NCI-H1694 (cell line): ENCODE data around the gene CPXM2.

Source experiments
- DNase-seq: peaks from one replicate; lab custom pipeline; 2025; lab: John Stamatoyannopoulos, UW

CPXM2 gene

GRCh38 chr10:123904834-123905409, 13.3 kb upstream of the CPXM2 start:
- DNase-seq: no peak

DNA sequence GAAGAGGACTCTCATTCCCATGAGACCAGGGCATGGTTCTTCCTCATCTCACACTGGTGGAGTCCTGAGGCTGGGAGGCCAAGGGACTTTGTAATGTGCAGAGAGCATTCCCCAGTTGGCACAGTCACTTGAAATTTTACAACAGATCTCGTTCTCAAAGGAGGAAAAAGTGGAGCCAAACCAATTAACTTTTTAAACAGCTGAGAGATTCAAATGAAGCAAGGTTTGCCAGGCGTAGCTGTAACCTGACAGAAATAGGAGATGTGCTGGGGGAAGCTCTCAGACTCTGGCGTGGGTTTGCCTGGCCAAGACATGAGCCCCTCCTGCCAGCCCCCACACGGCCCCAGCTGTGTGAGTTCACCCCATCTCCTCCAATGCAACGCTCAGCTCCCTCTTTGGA, 12.0 kb upstream of the CPXM2 start:
- no peak for DNase-seq

DNA sequence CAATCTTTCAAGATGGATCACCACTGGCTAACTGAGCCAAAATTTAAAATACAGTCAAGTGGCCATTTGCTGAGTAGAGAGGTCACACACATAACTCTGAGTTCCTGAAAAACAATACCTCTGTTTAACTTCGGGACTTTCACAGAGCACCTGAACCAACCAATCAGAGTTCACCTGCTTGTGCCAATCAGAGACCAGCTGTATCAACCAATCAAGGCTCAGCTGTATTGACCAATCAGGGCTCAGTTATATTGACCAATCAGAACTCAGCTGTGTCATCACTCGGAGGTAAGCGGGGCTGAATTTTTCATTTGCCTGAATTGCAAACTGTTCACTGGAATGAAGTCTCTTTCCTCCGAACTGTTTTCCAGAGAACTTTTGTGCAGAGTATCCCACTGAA, 10.0 kb upstream of the CPXM2 start:
- no peak for DNase-seq

- no peak for DNase-seq
Observed at GRCh38 chr10:123897146-123897545, 5.5 kb upstream of the CPXM2 start.

DNA sequence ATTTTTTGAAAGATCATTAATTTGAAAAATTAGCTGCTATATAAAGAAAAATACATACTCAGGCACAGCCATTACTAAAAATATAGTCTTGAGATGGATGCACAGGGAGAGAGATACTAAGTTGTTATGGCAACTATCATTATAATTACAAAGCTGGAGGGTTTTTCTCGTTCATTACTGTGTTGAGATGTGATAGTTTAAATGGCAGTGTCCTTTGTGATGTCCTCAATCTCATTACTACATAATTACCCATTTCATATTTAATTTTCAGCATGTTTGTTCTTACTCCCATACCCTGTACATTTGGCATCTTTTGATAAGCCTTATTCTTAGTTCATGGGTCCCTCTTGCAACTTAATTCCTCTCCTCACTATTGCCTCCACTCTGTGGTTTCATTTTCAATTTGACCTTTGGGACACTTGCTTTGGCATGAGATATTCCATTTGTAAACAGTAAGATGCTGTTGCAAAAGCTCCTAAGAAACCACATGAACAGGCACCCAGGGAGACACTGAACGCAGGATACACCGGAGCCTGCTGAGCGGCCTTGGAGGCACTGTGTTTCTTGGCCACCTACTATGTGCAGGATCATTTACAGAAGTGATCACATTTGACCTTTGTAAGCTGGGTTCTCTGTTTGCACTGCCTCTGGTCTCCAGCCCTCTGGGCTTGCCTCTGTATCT, 4.8 kb upstream of the CPXM2 start:
- no peak for DNase-seq

DNA sequence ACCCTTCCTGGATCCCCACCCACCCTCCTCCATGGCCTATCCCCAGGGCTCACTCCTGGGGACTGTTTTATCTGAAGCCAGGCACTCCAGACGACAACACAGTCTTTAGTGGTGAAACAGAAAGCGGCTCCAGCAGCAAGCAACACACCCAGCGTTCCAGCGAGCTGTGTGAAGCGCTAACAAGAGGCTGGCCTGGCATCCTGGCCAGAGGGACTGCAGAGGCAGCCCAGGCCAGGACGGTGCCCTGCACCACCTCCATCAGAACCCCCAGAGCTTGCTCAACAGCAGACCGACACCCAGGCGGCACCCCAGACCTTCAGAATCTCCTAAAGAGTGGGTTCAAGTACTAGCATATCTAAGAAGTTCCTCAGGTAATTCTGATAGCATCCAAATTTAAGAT, 2.0 kb upstream of the CPXM2 start:
- no peak for DNase-seq

GRCh38 chr10:123890756-123891143, 857 bp downstream of the CPXM2 start:
- DNase-seq: no peak

DNA sequence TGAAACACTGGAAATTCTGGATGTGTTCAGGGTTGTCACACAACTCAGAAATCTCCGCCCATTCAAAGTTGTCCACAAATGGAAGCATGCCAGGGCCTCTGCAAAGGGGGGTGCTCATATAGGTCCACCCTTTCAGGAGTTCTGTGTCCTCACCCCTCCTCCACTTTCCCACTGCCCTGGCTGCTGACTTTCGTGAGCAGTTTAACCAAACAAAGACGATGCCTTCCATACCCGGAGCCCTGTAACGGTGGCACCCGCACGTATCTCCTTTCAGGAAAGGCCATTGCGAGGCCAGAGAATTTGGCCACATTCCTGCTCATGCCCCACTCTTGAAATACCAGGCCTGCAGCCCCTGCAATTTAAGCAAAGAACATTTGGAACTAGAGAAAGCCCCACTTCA, 1.4 kb downstream of the CPXM2 start:
- DNase-seq: no peak

DNA sequence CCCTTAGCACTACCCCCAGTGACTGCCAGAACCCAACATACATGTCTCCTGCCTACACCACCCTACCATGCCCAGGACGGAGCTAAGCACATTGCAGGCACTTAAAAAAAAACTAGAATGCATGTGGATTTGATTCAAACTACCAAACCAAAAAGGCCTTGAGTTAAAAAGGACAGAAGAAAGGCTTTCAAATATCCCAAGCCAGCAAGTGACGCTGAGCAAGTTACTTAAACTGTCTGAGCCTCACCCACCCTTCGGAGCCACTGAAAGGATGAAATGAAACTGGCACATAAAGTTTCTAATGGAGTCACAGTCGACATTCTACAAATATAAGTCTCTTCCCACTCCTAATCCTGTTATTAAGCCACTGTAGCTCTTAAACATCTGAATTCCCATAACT, 1.8 kb downstream of the CPXM2 start:
- DNase-seq: no peak

- no peak for DNase-seq
Observed at GRCh38 chr10:123888751-123889150, 2.9 kb downstream of the CPXM2 start.

DNA sequence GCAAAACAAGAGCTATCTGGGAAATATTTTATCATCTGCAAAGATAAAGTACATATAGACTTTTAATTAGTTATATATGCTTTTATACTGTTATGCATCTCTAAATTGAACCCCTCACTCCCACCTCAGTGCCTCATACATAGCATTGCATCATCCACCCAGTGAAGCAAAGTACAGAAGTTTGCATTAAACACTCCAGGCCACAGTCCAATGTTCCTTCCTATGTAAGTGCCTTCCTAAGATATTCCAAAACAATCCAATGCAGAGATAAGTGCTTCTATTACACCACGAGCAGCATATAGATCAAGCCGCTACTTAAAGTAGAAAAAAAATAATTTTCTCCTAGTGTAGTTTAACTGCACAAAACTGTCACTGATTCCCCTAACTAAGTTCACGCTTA, 3.4 kb downstream of the CPXM2 start:
- no peak for DNase-seq

DNA sequence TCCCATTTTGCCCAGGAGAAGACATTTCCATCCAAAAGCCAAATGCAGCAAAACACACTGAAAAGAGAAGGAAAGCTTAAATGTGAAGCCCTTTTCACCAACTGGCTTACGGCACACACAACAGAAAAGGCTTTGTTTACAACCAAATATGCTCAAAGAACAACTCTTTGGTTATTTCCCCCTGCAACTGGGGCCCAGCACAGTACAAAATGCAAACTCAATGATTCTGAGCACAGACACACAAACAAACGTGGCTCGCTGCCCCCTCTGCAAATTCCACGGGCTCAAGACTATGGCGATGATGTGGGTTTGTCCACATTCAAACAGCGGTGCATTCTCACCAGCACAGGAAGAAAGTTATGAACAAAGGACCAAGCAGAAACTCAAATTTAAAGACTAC, 5.3 kb downstream of the CPXM2 start:
- no peak for DNase-seq

DNA sequence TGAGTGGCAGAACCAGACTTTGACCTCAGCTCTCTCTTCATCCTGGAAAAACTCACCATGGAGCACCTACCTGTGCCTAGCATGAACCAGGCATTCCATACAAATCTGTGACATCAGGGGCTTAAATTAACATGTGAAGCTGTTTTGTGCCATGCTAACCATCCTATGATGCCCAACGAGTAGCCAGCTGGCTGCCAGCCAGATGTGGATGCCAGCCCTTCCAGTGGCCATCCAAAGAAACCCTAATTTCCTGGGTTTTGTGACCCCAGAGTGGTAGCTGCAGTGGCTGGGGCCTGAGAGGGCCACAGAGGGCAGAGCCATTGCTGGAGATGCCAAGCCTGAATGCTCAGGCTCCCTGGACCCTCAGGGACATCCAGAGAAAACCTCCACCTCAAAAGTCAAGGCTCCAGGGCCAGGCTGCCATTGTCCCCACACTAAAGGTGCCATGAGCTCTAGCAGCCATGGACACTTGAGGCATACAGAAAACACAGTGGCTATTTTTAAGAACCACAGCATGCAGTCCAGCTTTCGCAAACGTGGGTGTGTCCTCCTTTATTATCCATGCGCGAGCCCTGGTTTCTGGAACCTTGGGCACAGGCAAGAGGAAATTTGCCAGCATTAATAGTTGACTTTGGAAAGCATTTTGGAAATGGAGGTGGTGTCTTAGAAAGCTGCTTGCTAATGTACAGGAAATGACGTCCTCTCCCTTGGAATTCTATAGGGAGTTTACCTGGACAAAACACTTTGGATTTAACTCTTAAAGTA, 6.0 kb downstream of the CPXM2 start:
- DNase-seq: no peak

DNA sequence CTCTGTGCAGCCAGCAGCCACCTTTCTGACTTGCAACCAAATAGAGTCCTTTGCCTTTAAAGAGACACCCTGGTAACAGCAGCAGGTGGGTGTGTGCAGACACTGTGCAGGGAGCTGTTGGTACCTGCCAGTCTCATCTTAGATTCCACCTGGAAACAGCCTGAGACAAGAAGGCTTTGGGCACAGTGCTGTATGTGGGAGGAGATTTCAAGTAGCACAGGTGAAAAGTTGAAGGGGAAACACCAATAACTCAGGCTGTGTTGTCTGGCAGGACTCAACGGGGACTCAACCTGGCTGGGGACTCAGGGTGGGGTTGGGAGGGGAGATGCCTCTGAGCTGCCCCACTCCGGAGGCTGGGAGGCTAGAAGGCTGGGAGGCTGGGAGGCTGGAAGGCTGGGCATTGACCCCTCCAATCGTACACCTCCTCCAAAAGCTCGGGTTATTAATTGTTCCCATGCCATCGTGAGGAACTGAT, 6.7 kb downstream of the CPXM2 start:
- DNase-seq: no peak

DNA sequence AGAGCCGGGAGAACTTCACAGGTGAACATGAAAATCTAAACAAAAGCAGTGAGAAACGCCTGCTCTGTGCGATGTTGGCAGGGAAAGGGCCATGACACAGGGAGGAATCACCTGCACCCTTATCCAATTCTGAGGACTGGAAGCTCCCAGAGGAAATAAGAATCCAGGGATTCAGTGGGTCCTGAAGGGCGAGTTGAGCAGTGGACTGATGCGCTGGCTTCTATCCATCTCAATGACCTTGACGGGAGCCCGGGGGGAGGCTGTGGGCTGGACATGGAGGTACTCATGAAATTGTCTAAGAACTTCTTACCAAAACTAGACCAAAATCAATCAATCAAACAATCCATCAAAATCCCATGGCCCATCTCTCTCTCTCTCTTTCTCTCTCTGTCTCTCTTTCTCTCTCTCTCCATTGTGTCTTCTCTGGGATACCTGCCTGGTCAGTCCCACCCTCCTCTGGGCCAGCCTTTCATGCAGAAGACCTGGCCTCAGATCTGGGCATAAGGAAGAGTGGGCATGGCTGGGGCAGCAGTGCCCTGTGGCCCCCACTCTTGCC, 7.2 kb downstream of the CPXM2 start:
- DNase-seq: no peak

- DNase-seq: no peak
Observed at GRCh38 chr10:123883673-123884320, 7.8 kb downstream of the CPXM2 start.

GRCh38 chr10:123882681-123883445, 8.7 kb downstream of the CPXM2 start:
- no peak for DNase-seq

DNA sequence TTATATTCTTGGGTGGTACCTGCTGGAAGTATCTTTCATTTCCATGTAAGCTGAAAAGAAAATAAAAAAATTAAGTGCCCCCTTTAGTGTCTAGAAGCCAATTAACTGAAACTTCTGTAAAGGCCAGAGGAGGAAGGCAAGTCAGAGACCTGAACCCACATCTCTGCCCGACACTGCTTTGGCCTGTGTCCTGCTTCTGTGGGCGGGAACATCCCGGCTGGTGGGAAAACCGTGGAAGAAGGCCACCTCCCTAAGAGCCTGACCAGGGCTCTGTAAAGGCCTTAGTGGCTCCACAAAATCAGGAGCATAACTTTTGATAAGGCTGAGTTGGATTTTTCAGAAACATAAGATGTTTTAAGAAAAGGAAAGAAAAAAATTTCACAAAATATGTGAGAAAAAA, 9.4 kb downstream of the CPXM2 start:
- DNase-seq: no peak

GRCh38 chr10:123879606-123880257, 11.9 kb downstream of the CPXM2 start:
- no peak for DNase-seq

DNA sequence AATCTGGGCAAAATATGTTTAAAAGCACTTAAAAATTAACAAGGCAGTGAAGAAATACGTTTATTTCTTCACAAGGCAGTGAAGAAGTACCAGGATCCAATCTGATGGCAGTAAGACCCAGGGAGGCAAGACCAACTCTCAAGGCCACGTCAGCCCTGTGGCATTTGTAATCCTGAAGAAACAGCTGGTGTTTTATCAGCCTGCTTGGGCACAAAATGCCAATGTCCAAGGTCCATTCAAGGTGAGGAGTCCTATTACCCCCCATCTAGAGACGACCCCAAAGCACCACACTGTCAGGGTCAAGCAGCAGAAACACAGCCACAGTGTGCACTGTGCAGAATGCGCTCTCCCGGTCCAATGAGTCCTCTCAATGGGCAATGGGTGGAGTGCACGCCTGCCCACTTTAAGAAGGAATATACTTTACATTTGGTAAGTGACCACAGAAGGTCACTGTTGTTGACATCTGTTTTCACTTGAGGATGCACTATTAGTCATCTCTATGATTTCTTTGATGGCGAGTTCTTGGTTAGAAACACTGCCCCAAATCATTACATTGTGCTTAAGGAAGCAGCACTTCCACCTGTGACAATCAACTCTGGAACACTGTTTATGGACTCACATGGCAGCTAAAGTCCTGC, 12.8 kb downstream of the CPXM2 start:
- no peak for DNase-seq

DNA sequence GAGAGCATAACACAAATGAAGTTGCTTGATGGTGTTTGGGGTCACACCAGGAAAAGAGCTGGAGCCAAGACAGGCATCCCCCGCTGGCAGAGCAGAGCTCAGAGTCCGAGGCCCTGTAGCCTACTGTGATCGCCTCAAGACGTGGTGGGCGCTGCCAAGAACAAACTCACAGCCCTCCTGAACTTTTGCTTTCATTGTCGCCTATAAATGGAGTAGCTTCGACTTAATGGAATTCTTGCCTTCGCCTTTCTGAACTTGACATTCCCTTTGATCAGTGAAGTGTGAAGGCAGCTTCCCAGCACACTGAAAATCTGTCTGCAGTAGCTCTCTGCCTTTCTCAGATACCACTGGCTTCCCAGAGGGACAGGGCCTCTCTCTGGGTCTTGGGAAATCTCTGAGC, 21.3 kb downstream of the CPXM2 start:
- DNase-seq: no peak
